Activated B cell treated with CpG ODN at 0.5 μM for 24 hours (primary cell): ENCODE results near the gene KRTAP15-1. TPM values are rescaled to one million over a fixed set of nuclear protein-coding genes. Genes with fewer than 3 reads are reported as not detected.

Experiments used
- ATAC-seq: fragments of 200-7000 bp; cut with Tn5 transposase; one replicate; pipeline ENCODE4 v1.10.0; 2021; ENCODE audit warnings: low read depth, mild to moderate bottlenecking, moderate library complexity
- CTCF ChIA-PET: fragments of 350-600 bp; sonication (Branson Sonifier 250); formaldehyde crosslinking; loops from one replicate; lab custom pipeline; 2021; ENCODE audit warnings: antibody characterized with exemption; lab: Charles Lee
- POLR2A ChIA-PET: fragments of 350-600 bp; sonication (Branson Sonifier 250); formaldehyde crosslinking; loops from one replicate; lab custom pipeline; 2021; ENCODE audit warnings: antibody characterized with exemption; lab: Charles Lee
- DNase-seq: peaks from one replicate; pipeline ENCODE4 v3.0.0; 2022
- H3K27ac Mint-ChIP-seq: one replicate; pipeline ENCODE4 v1.8.0; 2020; ENCODE audit warnings: mixed read lengths
- H3K27me3 Mint-ChIP-seq: one replicate; pipeline ENCODE4 v1.8.0; 2021; ENCODE audit warnings: mixed read lengths
- H3K36me3 Mint-ChIP-seq: one replicate; pipeline ENCODE4 v1.8.0; 2021; ENCODE audit warnings: low read depth, mixed read lengths
- H3K4me1 Mint-ChIP-seq: one replicate; pipeline ENCODE4 v1.8.0; 2021; ENCODE audit warnings: mixed read lengths
- H3K4me3 Mint-ChIP-seq: one replicate; pipeline ENCODE4 v1.8.0; 2020; ENCODE audit warnings: mild to moderate bottlenecking, mixed read lengths
- H3K9me3 Mint-ChIP-seq: one replicate; pipeline ENCODE4 v1.8.0; 2020; ENCODE audit warnings: mixed read lengths
- CTCF ChIP-seq: fragments of 200-600 bp; IDR thresholded peaks from one replicate; pipeline ENCODE4 v1.8.0; 2022; ENCODE audit warnings: antibody characterized with exemption, mild to moderate bottlenecking
- intact Hi-C: fragments of 100-400 bp; cut with micrococcal nuclease; formaldehyde crosslinking; loops from one replicate; pipeline ENCODE4 v1.15.1; 2024
- total RNA-seq: library from RNA; stranded (reverse); gene quantifications from 2 replicates; pipeline ENCODE4 v1.2.3, GENCODE V29; 2022

Gene KRTAP15-1
- total RNA-seq = not detected in 2 replicates

- TF ChIP-seq CTCF = no peak
- ChIA-PET CTCF (no interaction called here), POLR2A (no interaction called here)
- no peak for ATAC-seq
- no peak for DNase-seq
- intact Hi-C loops = loop anchor here (10.0 kb wide), 1 partner anchor 55 kb away; the partner anchor contains the start of genes KRTAP19-3 and KRTAP19-4
- Mint-ChIP-seq H3K4me1 (no peaks in the 10 kb centered on the region), H3K36me3 (no peaks in the 10 kb centered on the region), H3K9me3 (peaks cover 7% of the 10 kb centered on the region), H3K27me3 (no peaks in the 10 kb centered on the region), H3K4me3 (no peak within 1 kb of the TSS), H3K27ac (no peak within 1 kb of the TSS)
Measured at GRCh38 chr21:30439975-30440374, at the start of gene KRTAP15-1. Gene KRTAP15-1, plus strand, starts transcription at chr21:30440275. Its CDS starts 53 bp downstream, at chr21:30440328.

- CTCF ChIA-PET = no interaction called here
- POLR2A ChIA-PET = no interaction called here
Measured at GRCh38 chr21:30391492-30392025, 48.5 kb upstream of the KRTAP15-1 start.

GRCh38 chr21:30395731-30396130 is 44.3 kb upstream of the KRTAP15-1 start, which contains the start of gene KRTAP13-1:
Gene KRTAP13-1, plus strand, starts transcription at chr21:30396031. Its CDS starts 56 bp downstream, at chr21:30396087.
- H3K4me3 Mint-ChIP-seq = no peak within 1 kb of the TSS
- ATAC-seq (no peak), DNase-seq (no peak)
- H3K36me3 Mint-ChIP-seq = no peaks in the 10 kb centered on the region
- intact Hi-C loops = no loop called here
- ChIA-PET CTCF (no interaction called here), POLR2A (no interaction called here)
- H3K27ac Mint-ChIP-seq = no peak within 1 kb of the TSS
- H3K27me3 Mint-ChIP-seq = no peaks in the 10 kb centered on the region
- no peak for TF ChIP-seq CTCF
- H3K9me3 Mint-ChIP-seq = peaks cover 4% of the 10 kb centered on the region
- H3K4me1 Mint-ChIP-seq = no peaks in the 10 kb centered on the region

More at GRCh38 chr21:30391492-30392025, 48.5 kb upstream of the KRTAP15-1 start:
- no peak overlapping the region for H3K4me3 Mint-ChIP-seq
- no peaks in the 10 kb centered on the region for H3K4me1 Mint-ChIP-seq
- H3K36me3 Mint-ChIP-seq = no peaks in the 10 kb centered on the region
- H3K9me3 Mint-ChIP-seq = peaks cover 8% of the 10 kb centered on the region
- H3K27me3 Mint-ChIP-seq = no peaks in the 10 kb centered on the region
- intact Hi-C loops = no loop called here
- no peak for ATAC-seq
- H3K27ac Mint-ChIP-seq = no peak overlapping the region
- DNase-seq = no peak
- TF ChIP-seq CTCF = no peak

- POLR2A ChIA-PET = no interaction called here
- H3K4me1 Mint-ChIP-seq = no peaks in the 10 kb centered on the region
- H3K27me3 Mint-ChIP-seq = no peaks in the 10 kb centered on the region
- intact Hi-C loops = no loop called here
- H3K27ac Mint-ChIP-seq = no peak overlapping the region
- no peak for TF ChIP-seq CTCF
- peaks cover 19% of the 10 kb centered on the region for H3K9me3 Mint-ChIP-seq
- ATAC-seq (no peak), DNase-seq (no peak)
- CTCF ChIA-PET = no interaction called here
- no peaks in the 10 kb centered on the region for H3K36me3 Mint-ChIP-seq
- no peak overlapping the region for H3K4me3 Mint-ChIP-seq
Measured at GRCh38 chr21:30408782-30409494, 31.1 kb upstream of the KRTAP15-1 start.

- ChIA-PET POLR2A (no interaction called here), CTCF (no interaction called here)
- peaks cover 17% of the 10 kb centered on the region for H3K9me3 Mint-ChIP-seq
- no peaks in the 10 kb centered on the region for H3K36me3 Mint-ChIP-seq
- no peaks in the 10 kb centered on the region for H3K4me1 Mint-ChIP-seq
- H3K4me3 Mint-ChIP-seq = no peak overlapping the region
- no peak for TF ChIP-seq CTCF
- intact Hi-C loops = no loop called here
- ATAC-seq (no peak), DNase-seq (no peak)
- H3K27me3 Mint-ChIP-seq = no peaks in the 10 kb centered on the region
- no peak overlapping the region for H3K27ac Mint-ChIP-seq
Measured at GRCh38 chr21:30415993-30416392, 24.1 kb upstream of the KRTAP15-1 start.
